ENCODE data around the gene RIPPLY1. TPM values are rescaled to one million over a fixed set of nuclear protein-coding genes. Genes with fewer than 3 reads are reported as not detected.

RIPPLY1 gene
- total RNA-seq, 4 donors from 2014 or later, result not detected

DNA sequence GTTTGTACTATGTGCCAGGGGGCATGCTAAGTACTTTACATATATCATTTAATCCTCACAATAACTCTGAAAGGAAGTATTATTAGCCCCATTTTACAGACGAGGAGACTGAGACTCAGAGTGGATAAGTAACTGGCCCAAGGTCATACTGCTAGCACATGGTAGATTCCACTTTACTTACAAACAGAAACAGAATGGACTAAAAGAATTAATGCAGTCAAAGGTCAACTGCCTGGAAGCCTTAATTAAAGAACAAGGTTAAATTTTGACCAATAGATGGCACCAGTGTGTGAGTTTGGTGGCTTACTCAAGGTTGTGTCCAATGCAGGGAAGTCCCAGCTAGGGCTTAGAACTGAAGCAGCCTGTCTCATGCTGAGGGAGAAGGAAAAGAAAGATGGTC, 4.7 kb downstream of the RIPPLY1 start:
- Histone ChIP-seq H3K9me3 (no peaks in the 10 kb centered on the region), H3K4me1 (peaks cover 0 to 6% (median 0%) of the 10 kb centered on the region in 4 donors), H3K36me3 (no peaks in the 10 kb centered on the region), H3K27me3 (peaks cover 0 to 10% of the 10 kb centered on the region in 2 donors), H3K4me3 (no peak overlapping the region), H3K27ac (no peak overlapping the region)
- 29 to 35% methylated on average over 1 of the region's 1 CpG for WGBS, 2 donors
- no peak for DNase-seq (ENCODE audit: low spot score in 2 of 2)
- TF ChIP-seq EP300 (IDR thresholded peaks at IDR 0.05) (no peak), POLR2A (IDR thresholded peaks at IDR 0.05) (no peak)
- TF ChIP-seq, protein P1, sequence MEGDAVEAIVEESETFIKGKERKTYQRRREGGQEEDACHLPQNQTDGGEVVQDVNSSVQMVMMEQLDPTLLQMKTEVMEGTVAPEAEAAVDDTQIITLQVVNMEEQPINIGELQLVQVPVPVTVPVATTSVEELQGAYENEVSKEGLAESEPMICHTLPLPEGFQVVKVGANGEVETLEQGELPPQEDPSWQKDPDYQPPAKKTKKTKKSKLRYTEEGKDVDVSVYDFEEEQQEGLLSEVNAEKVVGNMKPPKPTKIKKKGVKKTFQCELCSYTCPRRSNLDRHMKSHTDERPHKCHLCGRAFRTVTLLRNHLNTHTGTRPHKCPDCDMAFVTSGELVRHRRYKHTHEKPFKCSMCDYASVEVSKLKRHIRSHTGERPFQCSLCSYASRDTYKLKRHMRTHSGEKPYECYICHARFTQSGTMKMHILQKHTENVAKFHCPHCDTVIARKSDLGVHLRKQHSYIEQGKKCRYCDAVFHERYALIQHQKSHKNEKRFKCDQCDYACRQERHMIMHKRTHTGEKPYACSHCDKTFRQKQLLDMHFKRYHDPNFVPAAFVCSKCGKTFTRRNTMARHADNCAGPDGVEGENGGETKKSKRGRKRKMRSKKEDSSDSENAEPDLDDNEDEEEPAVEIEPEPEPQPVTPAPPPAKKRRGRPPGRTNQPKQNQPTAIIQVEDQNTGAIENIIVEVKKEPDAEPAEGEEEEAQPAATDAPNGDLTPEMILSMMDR (IDR thresholded peaks at IDR 0.05), result peak in 3 of 5 experiments; percentile 14 to 23 (median 20)

DNA sequence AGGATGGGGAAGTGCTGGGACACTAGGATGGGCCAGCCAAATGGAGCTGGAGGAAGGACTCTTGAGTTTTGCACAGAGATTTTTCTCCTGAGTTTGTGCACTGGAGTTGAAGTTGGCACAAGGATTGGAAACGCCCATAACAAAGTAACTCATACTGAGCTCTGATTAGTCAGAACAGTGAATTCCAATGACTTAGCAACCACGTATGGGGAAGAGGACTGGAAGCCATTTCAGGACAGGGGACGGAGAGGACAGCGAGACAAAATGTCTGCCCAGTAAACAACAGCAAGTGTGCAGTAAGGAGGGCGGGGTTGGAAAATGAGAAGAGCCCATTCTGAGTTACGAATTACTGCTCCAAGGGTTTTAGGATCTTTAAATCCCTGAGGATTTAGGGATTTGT, 5.9 kb downstream of the RIPPLY1 start:
- no peak overlapping the region for H3K4me3 ChIP-seq
- no peak for DNase-seq (ENCODE audit: low spot score in 2 of 2)
- H3K36me3 ChIP-seq, result no peaks in the 10 kb centered on the region
- H3K27me3 ChIP-seq, result peaks cover 0 to 20% of the 10 kb centered on the region in 2 donors
- WGBS, 2 donors, result 74 to 78% methylated on average over 6 of the region's 6 CpGs
- no peak overlapping the region for H3K27ac ChIP-seq
- H3K9me3 ChIP-seq, result no peaks in the 10 kb centered on the region
- H3K4me1 ChIP-seq, result peaks cover 0 to 6% (median 0%) of the 10 kb centered on the region in 4 donors
- TF ChIP-seq, protein P1 (IDR thresholded peaks at IDR 0.05), result no peak
- TF ChIP-seq EP300 (IDR thresholded peaks at IDR 0.05), result no peak
- no peak for TF ChIP-seq POLR2A (IDR thresholded peaks at IDR 0.05)

DNA sequence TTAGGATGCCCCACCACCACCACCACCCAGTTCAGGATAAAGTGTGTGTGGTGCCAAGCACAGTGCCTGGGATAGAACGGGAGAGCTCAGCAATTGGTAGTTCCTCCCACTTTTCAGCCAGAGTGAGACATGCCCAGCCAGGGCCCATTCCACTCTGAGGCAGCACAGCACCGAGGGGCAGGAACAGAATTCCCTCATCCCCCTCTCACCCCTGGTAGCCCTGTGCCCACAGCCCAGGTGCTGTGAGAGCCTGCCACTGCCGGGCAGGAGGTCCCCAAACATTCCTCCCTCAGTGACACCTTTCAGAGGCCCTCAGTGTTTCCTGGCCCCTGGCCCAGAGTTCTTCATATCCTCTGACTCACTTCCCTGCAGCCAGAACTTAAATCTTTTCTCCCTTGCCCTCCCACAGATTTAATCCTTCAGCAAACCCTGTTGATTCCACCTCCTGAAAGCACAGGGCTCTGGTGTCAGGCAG, 8.1 kb downstream of the RIPPLY1 start:
- Histone ChIP-seq H3K27ac (peak overlapping the region in 1 of 4 donors; percentile 44), H3K9me3 (no peaks in the 10 kb centered on the region), H3K36me3 (no peaks in the 10 kb centered on the region), H3K4me3 (no peak overlapping the region), H3K4me1 (peaks cover 0 to 6% (median 0%) of the 10 kb centered on the region in 4 donors), H3K27me3 (peaks cover 0 to 40% of the 10 kb centered on the region in 2 donors)
- WGBS, 2 donors, result 13 to 49% methylated on average over 1 to 3 of the region's 3 CpGs
- TF ChIP-seq, protein P1 (IDR thresholded peaks at IDR 0.05), result no peak
- TF ChIP-seq EP300 (IDR thresholded peaks at IDR 0.05) (no peak), POLR2A (IDR thresholded peaks at IDR 0.05) (no peak)
- DNase-seq (ENCODE audit: low spot score in 2 of 2), result no peak

DNA sequence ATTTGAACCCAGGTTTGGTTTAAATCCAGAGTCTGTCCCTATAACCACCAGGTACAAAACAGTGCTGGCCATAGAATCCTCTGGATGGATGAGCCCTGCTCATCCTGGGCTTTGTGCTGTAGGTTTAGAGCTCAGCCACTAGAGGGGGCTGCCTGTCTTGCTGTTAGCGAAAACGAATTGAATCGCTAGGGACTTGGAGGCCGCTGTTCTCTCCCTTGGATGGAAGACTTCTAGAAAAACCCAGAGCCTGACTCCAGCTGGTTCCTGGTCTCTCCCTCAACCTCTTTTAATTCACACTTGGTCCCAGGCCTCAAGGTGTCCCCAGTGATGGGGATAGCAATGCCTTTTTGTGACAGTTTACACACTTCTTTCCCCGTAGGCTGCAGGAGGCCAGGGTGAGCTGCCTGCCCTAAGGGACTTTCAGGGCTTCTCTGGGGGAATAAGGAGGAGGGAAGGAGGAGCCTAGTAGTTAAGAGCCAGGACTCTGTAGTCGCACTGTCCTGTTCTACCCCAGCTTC, 8.7 kb downstream of the RIPPLY1 start:
- H3K4me1 ChIP-seq, result peaks cover 0 to 6% (median 0%) of the 10 kb centered on the region in 4 donors
- TF ChIP-seq, protein P1 (IDR thresholded peaks at IDR 0.05), result peak; percentile 54 to 81 (median 73)
- TF ChIP-seq POLR2A (IDR thresholded peaks at IDR 0.05) (no peak), EP300 (IDR thresholded peaks at IDR 0.05) (no peak)
- no peak overlapping the region for H3K4me3 ChIP-seq
- H3K27me3 ChIP-seq, result peaks cover 0 to 44% of the 10 kb centered on the region in 2 donors
- peak; percentile 13 to 20 for DNase-seq (ENCODE audit: low spot score in 2 of 2)
- H3K9me3 ChIP-seq, result no peaks in the 10 kb centered on the region
- whole genome bisulfite sequencing, 2 donors, result 18 to 25% methylated on average over 6 of the region's 6 CpGs
- H3K36me3 ChIP-seq, result no peaks in the 10 kb centered on the region
- peak overlapping the region in 1 of 4 donors; percentile 44 for H3K27ac ChIP-seq

DNA sequence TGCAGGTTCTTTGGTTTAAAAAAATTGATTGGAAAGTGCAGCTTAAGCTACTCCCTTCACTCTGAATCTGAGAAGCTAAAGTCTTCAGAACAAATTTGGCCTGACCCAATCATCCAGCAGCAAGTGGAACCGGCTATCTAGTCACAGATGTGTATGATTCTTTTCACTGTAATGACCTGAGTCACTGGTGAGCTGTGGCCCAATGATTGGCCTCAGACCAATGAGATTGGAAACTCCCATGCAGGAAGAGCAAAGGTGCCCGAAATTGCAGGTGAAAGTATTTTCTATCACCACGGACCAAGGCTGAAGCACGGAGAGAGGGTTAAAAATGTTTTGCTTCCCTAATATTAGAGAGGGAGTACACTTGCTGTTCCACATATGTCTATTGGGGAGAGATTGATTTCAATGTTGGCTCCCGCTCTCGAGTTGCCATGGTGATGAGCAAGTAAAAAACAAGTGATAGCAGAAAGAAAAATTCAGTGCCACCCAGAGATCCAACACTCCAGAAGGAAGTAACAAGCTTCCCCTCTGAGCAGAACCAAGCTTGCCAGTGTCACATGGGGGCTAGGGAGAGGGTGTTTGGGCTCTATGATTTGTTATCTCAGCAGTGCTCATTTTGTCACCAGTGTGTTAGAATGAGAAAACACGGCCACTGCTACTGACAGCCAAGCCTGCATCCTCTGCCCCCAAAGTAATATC, 11.2 kb downstream of the RIPPLY1 start:
- peaks cover 0 to 6% (median 0%) of the 10 kb centered on the region in 4 donors for H3K4me1 ChIP-seq
- H3K27ac ChIP-seq, result no peak overlapping the region
- H3K27me3 ChIP-seq, result peaks cover 0 to 62% of the 10 kb centered on the region in 2 donors
- no peaks in the 10 kb centered on the region for H3K36me3 ChIP-seq
- TF ChIP-seq, protein P1 (IDR thresholded peaks at IDR 0.05), result no peak
- TF ChIP-seq EP300 (IDR thresholded peaks at IDR 0.05) (no peak), POLR2A (IDR thresholded peaks at IDR 0.05) (no peak)
- H3K4me3 ChIP-seq, result no peak overlapping the region
- no peak for DNase-seq (ENCODE audit: low spot score in 2 of 2)
- 71 to 74% methylated on average over 7 of the region's 7 CpGs for WGBS, 2 donors
- no peaks in the 10 kb centered on the region for H3K9me3 ChIP-seq

Measured in tibial nerve (tissue), 4 donors.